Measurements from ENCODE around the gene C1orf87.

The C1orf87 gene

DNA sequence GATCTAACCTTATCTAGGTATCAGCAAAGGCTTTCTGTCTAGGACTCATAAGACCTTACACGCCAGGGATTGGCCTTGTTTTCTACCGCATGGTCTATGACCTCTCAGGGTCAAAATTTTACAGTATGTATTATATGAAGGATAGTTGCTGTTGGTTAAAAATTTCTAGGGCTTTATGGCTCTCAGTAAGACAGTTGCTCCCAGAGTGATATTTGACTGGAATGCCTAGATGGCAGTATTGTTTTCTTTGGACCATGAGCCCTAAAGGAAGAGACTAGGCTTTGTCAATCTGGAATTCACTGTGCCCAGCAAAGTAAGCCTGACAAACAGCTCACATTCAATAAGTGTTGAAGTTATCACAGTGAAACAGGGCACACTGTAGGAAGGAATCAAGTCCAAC lies 37.6 kb downstream of the C1orf87 start:
- Histone ChIP-seq H3K9me3 (ENCODE audit: control insufficient read depth, insufficient read depth, low read length) (no peaks in the 10 kb centered on the region), H3K27ac (ENCODE audit: low read depth, low read length) (no peak overlapping the region), H3K27me3 (ENCODE audit: control insufficient read depth, insufficient read depth, low read length) (no peaks in the 10 kb centered on the region), H3K4me1 (ENCODE audit: control insufficient read depth, insufficient read depth, low read length) (no peaks in the 10 kb centered on the region), H3K4me3 (ENCODE audit: low read depth, low read length) (no peak overlapping the region), H3K36me3 (ENCODE audit: control insufficient read depth, insufficient read depth, low read length) (no peaks in the 10 kb centered on the region), H3K9ac (ENCODE audit: low read depth, low read length) (no peak overlapping the region)

DNA sequence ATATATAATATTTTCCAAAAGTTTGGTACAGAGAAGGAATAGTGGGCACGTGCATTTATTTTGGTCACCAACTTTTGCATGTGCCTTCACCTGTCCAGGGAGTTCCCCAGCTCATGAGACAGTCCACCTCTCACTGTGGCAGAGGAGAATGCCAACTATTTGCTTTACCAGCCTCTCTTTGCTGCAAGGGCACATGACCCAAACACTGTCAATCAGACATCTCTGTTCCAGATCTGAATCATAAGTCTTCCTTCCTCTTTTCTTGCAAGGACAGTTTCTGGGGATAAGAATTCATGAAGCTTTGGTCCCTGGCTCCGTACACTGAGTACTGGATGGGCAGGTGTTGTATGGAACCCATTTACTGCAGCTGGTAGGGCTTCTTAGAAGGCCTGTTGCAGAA lies 38.6 kb downstream of the C1orf87 start:
- no peaks in the 10 kb centered on the region for H3K9me3 ChIP-seq (ENCODE audit: control insufficient read depth, insufficient read depth, low read length)
- H3K9ac ChIP-seq (ENCODE audit: low read depth, low read length) = no peak overlapping the region
- H3K27me3 ChIP-seq (ENCODE audit: control insufficient read depth, insufficient read depth, low read length) = no peaks in the 10 kb centered on the region
- H3K4me3 ChIP-seq (ENCODE audit: low read depth, low read length) = no peak overlapping the region
- H3K27ac ChIP-seq (ENCODE audit: low read depth, low read length) = no peak overlapping the region
- no peaks in the 10 kb centered on the region for H3K4me1 ChIP-seq (ENCODE audit: control insufficient read depth, insufficient read depth, low read length)
- H3K36me3 ChIP-seq (ENCODE audit: control insufficient read depth, insufficient read depth, low read length) = no peaks in the 10 kb centered on the region

DNA sequence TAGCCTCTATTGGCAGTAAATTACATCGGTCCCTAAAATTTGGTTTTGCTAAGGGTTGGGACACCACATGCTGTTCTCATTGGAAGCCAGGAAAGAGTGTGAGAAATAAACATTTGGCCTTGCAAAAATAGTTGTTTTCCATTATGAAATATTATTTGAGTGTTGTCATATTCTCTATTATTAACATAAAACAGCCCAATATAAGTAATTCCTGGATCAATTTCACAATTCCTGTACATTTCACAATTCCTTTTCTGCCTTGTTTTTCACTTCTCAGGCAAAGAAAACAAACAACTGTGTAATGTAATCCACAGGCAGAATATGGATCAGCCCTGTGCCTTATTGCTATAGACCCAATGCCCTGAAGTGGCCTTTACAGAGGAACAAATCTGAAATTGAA lies 40.5 kb downstream of the C1orf87 start:
- Histone ChIP-seq H3K4me3 (ENCODE audit: low read depth, low read length) (no peak overlapping the region), H3K36me3 (ENCODE audit: control insufficient read depth, insufficient read depth, low read length) (no peaks in the 10 kb centered on the region), H3K9ac (ENCODE audit: low read depth, low read length) (no peak overlapping the region), H3K27ac (ENCODE audit: low read depth, low read length) (no peak overlapping the region), H3K9me3 (ENCODE audit: control insufficient read depth, insufficient read depth, low read length) (no peaks in the 10 kb centered on the region), H3K4me1 (ENCODE audit: control insufficient read depth, insufficient read depth, low read length) (no peaks in the 10 kb centered on the region), H3K27me3 (ENCODE audit: control insufficient read depth, insufficient read depth, low read length) (no peaks in the 10 kb centered on the region)

DNA sequence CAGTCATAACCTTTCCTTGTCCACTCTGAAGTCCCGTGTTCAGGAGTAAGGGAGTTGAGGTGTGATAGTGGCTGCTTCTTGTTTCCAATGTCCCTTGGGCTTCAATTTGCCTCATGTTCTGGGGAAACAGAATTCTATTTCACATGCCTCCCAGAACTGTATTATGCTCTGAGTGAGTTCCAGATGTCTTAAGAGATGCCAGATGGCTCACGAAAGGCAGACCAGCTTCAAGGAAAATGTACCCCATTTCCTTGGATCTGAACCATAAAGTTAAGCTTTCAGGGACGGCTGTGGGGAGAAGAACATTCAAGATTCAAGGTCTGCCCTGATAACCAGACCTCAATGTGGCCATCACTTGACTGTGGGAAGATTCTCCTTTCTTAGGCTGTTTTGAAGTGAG lies 42.4 kb downstream of the C1orf87 start:
- H3K9me3 ChIP-seq (ENCODE audit: control insufficient read depth, insufficient read depth, low read length) = no peaks in the 10 kb centered on the region
- H3K4me1 ChIP-seq (ENCODE audit: control insufficient read depth, insufficient read depth, low read length) = no peaks in the 10 kb centered on the region
- H3K9ac ChIP-seq (ENCODE audit: low read depth, low read length) = no peak overlapping the region
- H3K4me3 ChIP-seq (ENCODE audit: low read depth, low read length) = no peak overlapping the region
- H3K36me3 ChIP-seq (ENCODE audit: control insufficient read depth, insufficient read depth, low read length) = no peaks in the 10 kb centered on the region
- H3K27me3 ChIP-seq (ENCODE audit: control insufficient read depth, insufficient read depth, low read length) = no peaks in the 10 kb centered on the region
- H3K27ac ChIP-seq (ENCODE audit: low read depth, low read length) = no peak overlapping the region

DNA sequence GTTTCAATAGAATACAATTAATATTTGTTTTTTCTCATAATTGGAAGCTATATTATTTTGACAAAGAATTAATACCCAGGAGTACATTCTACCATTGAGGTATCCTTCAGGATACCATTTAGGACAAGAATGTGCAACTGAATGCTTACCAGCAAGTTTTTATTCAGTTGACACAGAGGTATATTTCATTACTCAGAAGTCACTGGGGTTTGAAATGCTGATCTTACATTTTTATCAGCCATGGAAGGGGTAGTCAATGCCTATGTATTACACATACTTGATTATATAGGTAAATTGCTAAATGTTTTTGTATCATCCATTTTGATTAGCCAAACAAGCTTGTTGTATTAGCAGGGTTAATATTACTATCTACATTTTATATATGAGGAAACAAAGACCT lies 48.0 kb downstream of the C1orf87 start:
- no peak overlapping the region for H3K9ac ChIP-seq (ENCODE audit: low read depth, low read length)
- no peaks in the 10 kb centered on the region for H3K36me3 ChIP-seq (ENCODE audit: control insufficient read depth, insufficient read depth, low read length)
- no peak overlapping the region for H3K4me3 ChIP-seq (ENCODE audit: low read depth, low read length)
- no peak overlapping the region for H3K27ac ChIP-seq (ENCODE audit: low read depth, low read length)
- H3K27me3 ChIP-seq (ENCODE audit: control insufficient read depth, insufficient read depth, low read length) = no peaks in the 10 kb centered on the region
- H3K9me3 ChIP-seq (ENCODE audit: control insufficient read depth, insufficient read depth, low read length) = no peaks in the 10 kb centered on the region
- no peaks in the 10 kb centered on the region for H3K4me1 ChIP-seq (ENCODE audit: control insufficient read depth, insufficient read depth, low read length)

GRCh38 chr1:60017508-60018205 lies 55.9 kb downstream of the C1orf87 start:
- no peak overlapping the region for H3K9ac ChIP-seq (ENCODE audit: low read depth, low read length)
- H3K4me1 ChIP-seq (ENCODE audit: control insufficient read depth, insufficient read depth, low read length) = no peaks in the 10 kb centered on the region
- no peaks in the 10 kb centered on the region for H3K36me3 ChIP-seq (ENCODE audit: control insufficient read depth, insufficient read depth, low read length)
- no peaks in the 10 kb centered on the region for H3K9me3 ChIP-seq (ENCODE audit: control insufficient read depth, insufficient read depth, low read length)
- H3K27ac ChIP-seq (ENCODE audit: low read depth, low read length) = no peak overlapping the region
- no peaks in the 10 kb centered on the region for H3K27me3 ChIP-seq (ENCODE audit: control insufficient read depth, insufficient read depth, low read length)
- no peak overlapping the region for H3K4me3 ChIP-seq (ENCODE audit: low read depth, low read length)

- no peaks in the 10 kb centered on the region for H3K9me3 ChIP-seq (ENCODE audit: control insufficient read depth, insufficient read depth, low read length)
These were observed 62.9 kb downstream of the C1orf87 start for GRCh38 chr1:60010690-60011089.

GRCh38 chr1:60008500-60008899 lies 65.1 kb downstream of the C1orf87 start:
- Histone ChIP-seq H3K9ac (ENCODE audit: low read depth, low read length) (no peak overlapping the region), H3K4me1 (ENCODE audit: control insufficient read depth, insufficient read depth, low read length) (no peaks in the 10 kb centered on the region), H3K36me3 (ENCODE audit: control insufficient read depth, insufficient read depth, low read length) (no peaks in the 10 kb centered on the region), H3K27me3 (ENCODE audit: control insufficient read depth, insufficient read depth, low read length) (no peaks in the 10 kb centered on the region), H3K9me3 (ENCODE audit: control insufficient read depth, insufficient read depth, low read length) (no peaks in the 10 kb centered on the region), H3K27ac (ENCODE audit: low read depth, low read length) (no peak overlapping the region), H3K4me3 (ENCODE audit: low read depth, low read length) (no peak overlapping the region)

More at GRCh38 chr1:60010690-60011089, 62.9 kb downstream of the C1orf87 start:
- Histone ChIP-seq H3K36me3 (ENCODE audit: control insufficient read depth, insufficient read depth, low read length) (no peaks in the 10 kb centered on the region), H3K4me3 (ENCODE audit: low read depth, low read length) (no peak overlapping the region), H3K27me3 (ENCODE audit: control insufficient read depth, insufficient read depth, low read length) (no peaks in the 10 kb centered on the region), H3K9ac (ENCODE audit: low read depth, low read length) (no peak overlapping the region), H3K4me1 (ENCODE audit: control insufficient read depth, insufficient read depth, low read length) (no peaks in the 10 kb centered on the region), H3K27ac (ENCODE audit: low read depth, low read length) (no peak overlapping the region)

DNA sequence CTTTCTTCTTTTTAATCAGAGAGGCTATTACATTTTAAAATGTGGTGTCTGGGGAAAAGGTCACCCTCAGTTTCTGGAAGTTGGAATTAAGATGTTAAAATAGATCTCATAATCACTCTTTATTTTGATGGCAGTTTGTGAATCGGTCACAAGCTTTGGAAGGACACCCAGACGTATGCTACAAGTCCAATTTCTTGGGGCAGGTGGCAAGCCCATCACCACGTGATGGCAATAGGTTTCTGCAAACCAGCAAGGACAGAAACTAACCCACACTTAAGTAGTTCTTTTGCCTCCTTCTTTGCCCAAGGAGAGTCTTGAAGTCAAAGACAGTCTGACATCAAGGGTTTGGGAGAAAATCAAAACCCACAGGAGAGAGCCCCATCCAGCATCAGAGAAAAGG lies 72.9 kb downstream of the C1orf87 start:
- H3K36me3 ChIP-seq (ENCODE audit: control insufficient read depth, insufficient read depth, low read length) = no peaks in the 10 kb centered on the region
- no peak overlapping the region for H3K27ac ChIP-seq (ENCODE audit: low read depth, low read length)
- no peak overlapping the region for H3K9ac ChIP-seq (ENCODE audit: low read depth, low read length)
- H3K9me3 ChIP-seq (ENCODE audit: control insufficient read depth, insufficient read depth, low read length) = no peaks in the 10 kb centered on the region
- H3K4me3 ChIP-seq (ENCODE audit: low read depth, low read length) = no peak overlapping the region
- H3K4me1 ChIP-seq (ENCODE audit: control insufficient read depth, insufficient read depth, low read length) = peaks cover 15% of the 10 kb centered on the region
- no peaks in the 10 kb centered on the region for H3K27me3 ChIP-seq (ENCODE audit: control insufficient read depth, insufficient read depth, low read length)

DNA sequence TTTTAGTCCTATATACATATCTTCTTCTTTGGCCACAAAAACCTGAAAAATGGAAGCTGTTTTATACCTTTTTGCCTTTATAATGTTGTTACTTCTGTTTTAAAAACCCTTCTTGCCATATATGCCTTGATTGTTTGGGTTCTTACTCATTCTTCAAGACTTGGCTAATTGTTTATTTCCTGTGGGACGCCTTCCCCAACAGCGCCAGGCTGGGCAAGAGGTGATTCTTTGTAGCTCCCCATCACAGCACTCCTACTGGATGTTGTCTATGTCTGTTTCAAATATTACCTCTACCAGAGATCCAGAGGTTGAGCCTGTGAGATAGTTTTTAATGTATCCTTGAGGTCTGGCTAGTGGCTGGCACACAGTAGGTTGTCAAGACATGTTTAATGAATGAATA lies 73.8 kb downstream of the C1orf87 start:
- H3K27ac ChIP-seq (ENCODE audit: low read depth, low read length) = no peak overlapping the region
- H3K4me3 ChIP-seq (ENCODE audit: low read depth, low read length) = no peak overlapping the region
- no peak overlapping the region for H3K9ac ChIP-seq (ENCODE audit: low read depth, low read length)
- peaks cover 15% of the 10 kb centered on the region for H3K4me1 ChIP-seq (ENCODE audit: control insufficient read depth, insufficient read depth, low read length)
- H3K9me3 ChIP-seq (ENCODE audit: control insufficient read depth, insufficient read depth, low read length) = no peaks in the 10 kb centered on the region
- no peaks in the 10 kb centered on the region for H3K27me3 ChIP-seq (ENCODE audit: control insufficient read depth, insufficient read depth, low read length)
- H3K36me3 ChIP-seq (ENCODE audit: control insufficient read depth, insufficient read depth, low read length) = no peaks in the 10 kb centered on the region

GRCh38 chr1:59999006-59999405 lies 74.6 kb downstream of the C1orf87 start:
- Histone ChIP-seq H3K36me3 (ENCODE audit: control insufficient read depth, insufficient read depth, low read length) (no peaks in the 10 kb centered on the region), H3K27ac (ENCODE audit: low read depth, low read length) (no peak overlapping the region), H3K4me3 (ENCODE audit: low read depth, low read length) (no peak overlapping the region; the same call in 1 of the 2 replicates), H3K4me1 (ENCODE audit: control insufficient read depth, insufficient read depth, low read length) (peaks cover 15% of the 10 kb centered on the region), H3K9me3 (ENCODE audit: control insufficient read depth, insufficient read depth, low read length) (no peaks in the 10 kb centered on the region), H3K9ac (ENCODE audit: low read depth, low read length) (no peak overlapping the region), H3K27me3 (ENCODE audit: control insufficient read depth, insufficient read depth, low read length) (no peaks in the 10 kb centered on the region)
